H1 (cell line): ENCODE data around the gene DOHH. TPM values are rescaled to one million over a fixed set of nuclear protein-coding genes. Genes with fewer than 3 reads are reported as not detected.

ENCODE experiments used
- CTCF ChIA-PET: fragments of 300-600 bp; sonication (Branson Sonifier 250); formaldehyde crosslinking; loops from one replicate; lab custom pipeline; 2021; ENCODE audit not compliant: partially characterized antibody; lab: Charles Lee
- POLR2A ChIA-PET: fragments of 300-600 bp; sonication (Branson Sonifier 250); formaldehyde crosslinking; loops from one replicate; lab custom pipeline; 2021; ENCODE audit warnings: inconsistent platforms; ENCODE audit not compliant: partially characterized antibody; lab: Charles Lee
- DNase-seq, 2 experiments: peaks; one replicate each; pipeline versions ENCODE4 v3.0.0 to v3.0.0-alpha.2; 2010 to 2022; ENCODE audit warnings: low spot score in 2 of 2, low read depth in 1 of 2, mixed read lengths in 1 of 2
- FAIRE-seq: peaks from 2 replicates; lab custom pipeline; 2011; peaks lifted over from hg19 to GRCh38; lab: Jason Lieb, UNC
- H2AFZ ChIP-seq: 2 replicates; pipeline ENCODE4 v1.8.1; 2012; ENCODE audit warnings: low read length, inconsistent platforms
- H2AK5ac ChIP-seq: 2 replicates; pipeline ENCODE4 v1.6.1; 2013; ENCODE audit warnings: low read depth, low read length
- H2BK120ac ChIP-seq: replicated peaks from 2 replicates; pipeline ENCODE3; 2013; ENCODE audit warnings: low read depth, low read length, inconsistent platforms
- H2BK12ac ChIP-seq: 2 replicates; pipeline ENCODE4 v1.6.1; 2013; ENCODE audit warnings: low read depth, low read length
- H2BK15ac ChIP-seq: 2 replicates; pipeline ENCODE4 v1.6.1; 2013; ENCODE audit warnings: low read length
- H2BK20ac ChIP-seq: 2 replicates; pipeline ENCODE4 v1.6.1; 2013; ENCODE audit warnings: low read length
- H2BK5ac ChIP-seq: 2 replicates; pipeline ENCODE4 v1.6.1; 2013; ENCODE audit warnings: low read depth, low read length
- H3K14ac ChIP-seq: 2 replicates; pipeline ENCODE4 v1.6.1; 2013; ENCODE audit warnings: inconsistent platforms; ENCODE audit not compliant: insufficient read length
- H3K18ac ChIP-seq: 2 replicates; pipeline ENCODE4 v1.6.1; 2013; ENCODE audit warnings: low read length; ENCODE audit errors: extremely low read depth
- H3K23ac ChIP-seq: 2 replicates; pipeline ENCODE4 v1.6.1; 2013; ENCODE audit warnings: inconsistent platforms; ENCODE audit not compliant: insufficient read length
- H3K23me2 ChIP-seq: 2 replicates; pipeline ENCODE4 v1.6.1; 2013; ENCODE audit warnings: low read depth, low read length
- H3K27ac ChIP-seq: 2 replicates; pipeline ENCODE4 v1.6.1; 2011; ENCODE audit warnings: low read depth, low read length, inconsistent platforms
- H3K27me3 ChIP-seq, 4 experiments: replicated peaks in 1 of 4; 1 replicate in 1 of 4; 2 replicates in 3 of 4; pipeline versions ENCODE4 v1.6.1 to v1.8.1; 2011 to 2013; ENCODE audit warnings: low read length in 3 of 4, mild to moderate bottlenecking in 3 of 4, inconsistent platforms in 2 of 4, mixed read lengths in 2 of 4, moderate library complexity in 1 of 4; ENCODE audit not compliant: control insufficient read depth in 3 of 4, insufficient read depth in 3 of 4; ENCODE audit errors: extremely low read depth in 1 of 4
- H3K36me3 ChIP-seq, 4 experiments: 2 replicates each; pipeline versions ENCODE4 v1.6.1 to v1.8.1; 2011 to 2013; ENCODE audit warnings: mild to moderate bottlenecking in 4 of 4, low read length in 3 of 4, moderate library complexity in 2 of 4, control low read depth in 1 of 4, inconsistent platforms in 1 of 4; ENCODE audit not compliant: insufficient read depth in 4 of 4, control insufficient read depth in 2 of 4
- H3K4ac ChIP-seq: replicated peaks from 2 replicates; pipeline ENCODE3; 2013; ENCODE audit warnings: low read length, low read depth, mixed read lengths, inconsistent platforms; ENCODE audit not compliant: insufficient read length
- H3K4me1 ChIP-seq, 4 experiments: replicated peaks in 1 of 4; 1 replicate in 1 of 4; 2 replicates in 3 of 4; pipeline versions ENCODE4 v1.6.1 to v1.8.1; 2011 to 2013; ENCODE audit warnings: low read length in 3 of 4, inconsistent platforms in 2 of 4, mixed read lengths in 1 of 4; ENCODE audit not compliant: insufficient read depth in 4 of 4, control insufficient read depth in 3 of 4
- H3K4me2 ChIP-seq, 2 experiments: 2 replicates each; pipeline versions ENCODE4 v1.6.1 to v1.8.1; 2011 to 2013; ENCODE audit warnings: low read depth in 2 of 2, low read length in 2 of 2, control low read depth in 1 of 2, inconsistent platforms in 1 of 2, mild to moderate bottlenecking in 1 of 2; ENCODE audit not compliant: insufficient read depth in 1 of 2
- H3K4me3 ChIP-seq, 4 experiments: fragments of 200-600, 300-600 bp in 1 of 4; sonication (generic), shearing (Covaris generic), sonication (Bioruptor Twin) in 1 of 4; 2 replicates each; pipeline versions ENCODE4 v1.5.1 to v1.8.1; 2011 to 2016; ENCODE audit warnings: low read length in 4 of 4, low read depth in 3 of 4, control low read depth in 2 of 4, inconsistent platforms in 2 of 4, mild to moderate bottlenecking in 2 of 4, mixed read lengths in 1 of 4, moderate library complexity in 1 of 4; ENCODE audit not compliant: insufficient read depth in 2 of 4; ENCODE audit errors: extremely low read depth in 1 of 4
- H3K56ac ChIP-seq: replicated peaks from 2 replicates; pipeline ENCODE3; 2013; ENCODE audit warnings: low read depth, mild to moderate bottlenecking, mixed read lengths, low read length, inconsistent platforms; ENCODE audit not compliant: insufficient read length
- H3K79me1 ChIP-seq: 2 replicates; pipeline ENCODE4 v1.6.1; 2013; ENCODE audit warnings: low read depth, low read length, control low read depth
- H3K79me2 ChIP-seq, 2 experiments: 2 replicates each; pipeline versions ENCODE4 v1.6.1 to v1.8.1; 2012 to 2013; ENCODE audit warnings: low read length in 2 of 2, mild to moderate bottlenecking in 2 of 2, inconsistent platforms in 1 of 2; ENCODE audit not compliant: insufficient read depth in 2 of 2, control insufficient read depth in 1 of 2
- H3K9ac ChIP-seq, 4 experiments: replicated peaks in 1 of 4; 1 replicate in 1 of 4; 2 replicates in 3 of 4; pipeline versions ENCODE4 v1.6.1 to v1.8.1; 2011 to 2013; ENCODE audit warnings: low read depth in 3 of 4, low read length in 3 of 4, control low read depth in 2 of 4, mild to moderate bottlenecking in 2 of 4, moderate library complexity in 2 of 4, inconsistent platforms in 1 of 4; ENCODE audit errors: extremely low read depth in 1 of 4
- H3K9me3 ChIP-seq, 2 experiments: 2 replicates each; pipeline versions ENCODE4 v1.6.1 to v1.8.1; 2012 to 2013; ENCODE audit warnings: mild to moderate bottlenecking in 2 of 2, moderate library complexity in 2 of 2, control low read depth in 1 of 2, inconsistent platforms in 1 of 2, low read depth in 1 of 2, low read length in 1 of 2, mixed read lengths in 1 of 2; ENCODE audit not compliant: insufficient read depth in 2 of 2
- H4K20me1 ChIP-seq, 2 experiments: replicated peaks in 1 of 2; 2 replicates each; pipeline versions ENCODE3 to v1.8.1; 2011 to 2013; ENCODE audit warnings: inconsistent platforms in 2 of 2, low read length in 2 of 2, mild to moderate bottlenecking in 1 of 2; ENCODE audit not compliant: insufficient read depth in 2 of 2, control insufficient read depth in 1 of 2
- H4K5ac ChIP-seq: 2 replicates; pipeline ENCODE4 v1.6.1; 2013; ENCODE audit warnings: low read length, low read depth, mixed read lengths, inconsistent platforms; ENCODE audit not compliant: insufficient read length
- H4K8ac ChIP-seq: 2 replicates; pipeline ENCODE4 v1.8.0; 2013; ENCODE audit warnings: mild to moderate bottlenecking, moderate library complexity, low read length, inconsistent platforms; ENCODE audit not compliant: insufficient read depth; ENCODE audit errors: extremely low read depth
- H4K91ac ChIP-seq: replicated peaks from 2 replicates; pipeline ENCODE3; 2013; ENCODE audit warnings: low read length, mixed read lengths, inconsistent platforms; ENCODE audit not compliant: insufficient read length
- BRCA1 ChIP-seq: IDR thresholded peaks from 2 replicates; pipeline ENCODE4 v1.6.1; 2012; ENCODE audit warnings: low read depth, low read length, improper control_type of control experiment
- SUZ12 ChIP-seq: fragments of 200-600 bp; sonication (generic); IDR thresholded peaks from 2 replicates; pipeline ENCODE4 v1.6.1; 2012; ENCODE audit warnings: mild to moderate bottlenecking, inconsistent platforms, low read length, moderate library complexity, mixed read lengths
- polyA plus RNA-seq, 7 experiments: library from polyadenylated mRNA; depleted of rRNA in 3 of 7; stranded (reverse) in 5 of 7; unstranded in 2 of 7; fragments of >200 nt in 5 of 7; fragments of 200-250 nt in 2 of 7; gene quantifications; 1 replicate in 5 of 7; 2 replicates in 1 of 7; 4 replicates in 1 of 7; pipeline versions ENCODE4 v1.2.1 to v1.2.3, GENCODE V29; 2011 to 2013; ENCODE audit warnings: missing spikeins in 2 of 7, mixed read lengths in 2 of 7
- total RNA-seq: library from RNA; stranded (reverse); fragmentation: NEBNext Ultra II Directional; extraction: Animal tissue kit (Norgen Biotek cat#: 25700); gene quantifications from 2 replicates; pipeline ENCODE4 v1.2.1, GENCODE V29; 2021

Gene DOHH
- total and polyA plus RNA-seq, 2 of the 8 experiments (the other 6 are each of a cell fraction or from before 2014, with no cell fraction given): 7.3 to 17.7 TPM

- Histone ChIP-seq H3K4me2 (no peak overlapping the region; a peak in 1 of 4 replicates), H3K56ac (no peak overlapping the region), H3K36me3 (no peaks in the 10 kb centered on the region), H2AFZ (no peak overlapping the region), H3K9me3 (no peaks in the 10 kb centered on the region), H3K4me1 (peaks cover 0 to 7% (median 5%) of the 10 kb centered on the region in 4 experiments; a peak in 6 of 7 replicates), H3K23me2 (peaks cover 23% of the 10 kb centered on the region; the same call in 1 of the 2 replicates), H3K14ac (no peak overlapping the region), H4K8ac (no peak overlapping the region), H3K4me3 (no peak overlapping the region), H2BK15ac (no peak overlapping the region), H3K79me1 (no peaks in the 10 kb centered on the region), H3K23ac (no peak overlapping the region), H2BK12ac (no peak overlapping the region), H3K4ac (no peak overlapping the region), H2BK120ac (no peak overlapping the region), H3K18ac (no peak overlapping the region), H4K91ac (no peak overlapping the region), H3K79me2 (no peaks in the 10 kb centered on the region), H2BK5ac (no peak overlapping the region), H4K20me1 (peaks cover 0 to 10% of the 10 kb centered on the region in 2 experiments), H4K5ac (no peak overlapping the region), H3K9ac (no peak overlapping the region), H2BK20ac (no peak overlapping the region), H3K27me3 (peaks cover 0 to 7% (median 2%) of the 10 kb centered on the region in 4 experiments; a peak in 3 of 7 replicates), H2AK5ac (no peak overlapping the region), H3K27ac (no peak overlapping the region)
- ChIA-PET POLR2A (interaction anchor here (1.5 kb wide), 1 partner anchor 13 kb away, joined by 3 read pairs; no protein-coding TSS in a partner anchor), CTCF (interaction anchor here (0.8 to 1.0 kb wide), 3 partner anchors 11 to 152 kb away, joined by 3 to 4 read pairs (median 3); no protein-coding TSS in a partner anchor)
- no peak for TF ChIP-seq SUZ12
- TF ChIP-seq BRCA1: no peak
- FAIRE-seq: no peak
- no peak for DNase-seq
These were observed 23.0 kb downstream of the DOHH start for GRCh38 chr19:3477506-3477905.
